NT2/D1 (cell line): ENCODE results near the gene HOXD3.

ENCODE experiments used
- SUZ12 ChIP-seq: IDR thresholded peaks from 2 replicates; pipeline ENCODE4 v1.6.1; 2011; ENCODE audit not compliant: insufficient read length, insufficient read depth; ENCODE audit errors: extremely low read depth
- YY1 ChIP-seq: IDR thresholded peaks from 2 replicates; pipeline ENCODE4 v1.6.1; 2011; ENCODE audit not compliant: insufficient read length, insufficient read depth
- ZNF274 ChIP-seq: IDR thresholded peaks from 2 replicates; pipeline ENCODE4 v1.6.1; 2011; ENCODE audit warnings: mild to moderate bottlenecking, low read depth, low read length

GRCh38 chr2:176186024-176186423 lies 28.9 kb downstream of the HOXD3 start:
- TF ChIP-seq YY1 (no peak), ZNF274 (no peak), SUZ12 (no peak)
